ENCODE data around the gene NPAS3. TPM values are rescaled to one million over a fixed set of nuclear protein-coding genes. Genes with fewer than 3 reads are reported as not detected.

NPAS3 gene
- total and polyA plus RNA-seq, 2 of the 8 experiments (the other 6 are each of a cell fraction or from before 2014, with no cell fraction given), result 0.11 to 0.60 TPM

- TF ChIP-seq CHD7 (IDR thresholded peaks at IDR 0.05; ENCODE audit: insufficient replicate concordance, low read length), result no peak
- no peak for TF ChIP-seq FOSL1 (IDR thresholded peaks at IDR 0.05; ENCODE audit: insufficient read depth, low read depth, low read length)
- TF ChIP-seq JUND (IDR thresholded peaks at IDR 0.05; ENCODE audit: low read length), result no peak
- no peak for TF ChIP-seq SRF (IDR thresholded peaks at IDR 0.05; ENCODE audit: low read depth, low read length)
- TF ChIP-seq ZNF274 (IDR thresholded peaks at IDR 0.05; ENCODE audit: borderline replicate concordance, extremely low read depth, low read length), result no peak
- TF ChIP-seq CBX5 (IDR thresholded peaks at IDR 0.05; ENCODE audit: low read depth, low read length), result no peak
- TF ChIP-seq E2F6 (IDR thresholded peaks at IDR 0.05), result no peak
Measured at GRCh38 chr14:33499687-33500086, 561.0 kb downstream of the NPAS3 start (continued).

All from H1 (cell line).